IPS-15b (cell line): ENCODE results near the gene CDCA7.
"Not testable (repeated sequence)": the region's sequence is repeated elsewhere in the genome, so short reads cannot be mapped to it uniquely, and the experiment has no call there.

Experiments
- H3K27me3 ChIP-seq: one replicate; pipeline ENCODE4 v1.6.1; 2013; ENCODE audit warnings: low read length; ENCODE audit not compliant: control insufficient read depth, insufficient read depth
- H3K36me3 ChIP-seq: one replicate; pipeline ENCODE4 v1.6.1; 2013; ENCODE audit warnings: low read length; ENCODE audit not compliant: control insufficient read depth, insufficient read depth
- H3K4me1 ChIP-seq: one replicate; pipeline ENCODE4 v1.6.1; 2013; ENCODE audit warnings: mild to moderate bottlenecking, low read length; ENCODE audit not compliant: control insufficient read depth, insufficient read depth
- H3K4me3 ChIP-seq: one replicate; pipeline ENCODE4 v1.5.1; 2013; ENCODE audit warnings: low read depth, low read length
- H3K9ac ChIP-seq: one replicate; pipeline ENCODE4 v1.6.1; 2013; ENCODE audit warnings: low read depth, mild to moderate bottlenecking, low read length
- H3K9me3 ChIP-seq: one replicate; pipeline ENCODE4 v1.6.1; 2013; ENCODE audit warnings: mild to moderate bottlenecking, low read length; ENCODE audit not compliant: control insufficient read depth, insufficient read depth

Gene CDCA7

GRCh38 chr2:173370198-173370597, 15.5 kb downstream of the CDCA7 start:
- Histone ChIP-seq H3K27me3 (no peaks in the 10 kb centered on the region), H3K36me3 (peaks cover 18% of the 10 kb centered on the region), H3K9me3 (no peaks in the 10 kb centered on the region), H3K4me1 (no peaks in the 10 kb centered on the region), H3K4me3 (no peak overlapping the region), H3K9ac (no peak overlapping the region)

- Histone ChIP-seq H3K4me3 (no peak overlapping the region), H3K4me1 (no peaks in the 10 kb centered on the region), H3K9me3 (no peaks in the 10 kb centered on the region), H3K27me3 (no peaks in the 10 kb centered on the region), H3K9ac (no peak overlapping the region), H3K36me3 (peaks cover 15% of the 10 kb centered on the region)
Observed at GRCh38 chr2:173371023-173371422, 16.4 kb downstream of the CDCA7 start.

- Histone ChIP-seq H3K9me3 (no peaks in the 10 kb centered on the region), H3K4me1 (no peaks in the 10 kb centered on the region), H3K27me3 (no peaks in the 10 kb centered on the region), H3K4me3 (no peak overlapping the region), H3K9ac (no peak overlapping the region), H3K36me3 (peaks cover 3% of the 10 kb centered on the region)
Observed at GRCh38 chr2:173373290-173373689, 18.6 kb downstream of the CDCA7 start.

DNA sequence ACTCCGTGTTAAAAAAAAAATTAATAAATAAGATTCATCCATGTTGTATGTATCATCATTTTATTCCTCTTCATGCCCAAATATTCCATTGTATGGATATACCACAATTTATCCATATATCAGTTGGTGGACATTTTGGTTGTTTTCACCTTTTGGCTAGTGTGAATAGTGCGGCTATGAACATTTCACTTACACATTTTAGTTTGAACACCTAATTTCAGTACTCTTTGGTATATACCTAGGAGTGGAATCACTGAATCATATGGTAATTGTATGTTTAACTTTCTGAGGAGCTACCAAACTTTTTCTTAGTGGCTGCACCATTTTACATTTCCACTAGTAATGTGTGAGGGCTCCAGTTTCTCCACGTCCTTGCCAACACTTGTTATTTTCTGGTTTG, 20.0 kb downstream of the CDCA7 start:
- H3K27me3 ChIP-seq: no peaks in the 10 kb centered on the region
- no peaks in the 10 kb centered on the region for H3K9me3 ChIP-seq
- no peaks in the 10 kb centered on the region for H3K4me1 ChIP-seq
- no peak overlapping the region for H3K4me3 ChIP-seq
- H3K36me3 ChIP-seq: peaks cover 3% of the 10 kb centered on the region
- H3K9ac ChIP-seq: no peak overlapping the region

GRCh38 chr2:173385534-173385933, 30.9 kb downstream of the CDCA7 start:
- H3K36me3 ChIP-seq, H3K27me3 ChIP-seq, H3K9ac ChIP-seq, H3K9me3 ChIP-seq, H3K4me1 ChIP-seq, H3K4me3 ChIP-seq: not testable (repeated sequence)

- Histone ChIP-seq H3K4me3 (no peak overlapping the region), H3K36me3 (no peaks in the 10 kb centered on the region), H3K4me1 (no peaks in the 10 kb centered on the region), H3K9me3 (no peaks in the 10 kb centered on the region), H3K9ac (no peak overlapping the region), H3K27me3 (no peaks in the 10 kb centered on the region)
Observed at GRCh38 chr2:173386021-173386737, 31.5 kb downstream of the CDCA7 start.

- Histone ChIP-seq H3K4me1 (no peaks in the 10 kb centered on the region), H3K4me3 (no peak overlapping the region), H3K36me3 (no peaks in the 10 kb centered on the region), H3K9me3 (no peaks in the 10 kb centered on the region), H3K27me3 (no peaks in the 10 kb centered on the region), H3K9ac (no peak overlapping the region)
Observed at GRCh38 chr2:173386738-173387065, 32.0 kb downstream of the CDCA7 start.

DNA sequence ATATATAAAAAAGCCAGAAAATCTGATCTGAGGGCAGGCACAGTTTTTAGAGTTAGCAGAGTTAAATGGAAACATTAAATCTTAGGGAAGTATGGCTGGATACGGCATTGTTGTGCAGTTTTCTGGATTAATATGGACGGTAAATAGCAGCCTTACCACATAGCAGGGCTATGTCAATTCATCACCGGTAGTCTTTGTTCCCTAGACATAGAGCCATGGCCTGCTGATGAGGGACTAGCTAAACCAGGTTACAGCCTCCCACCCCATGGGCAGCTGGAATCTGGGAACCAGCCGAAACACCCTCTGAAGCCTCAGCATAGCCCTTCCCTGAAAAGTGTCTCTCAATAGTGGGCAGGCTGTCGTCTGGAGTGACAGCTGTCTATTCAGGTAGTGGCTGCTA, 32.4 kb downstream of the CDCA7 start:
- Histone ChIP-seq H3K4me3 (no peak overlapping the region), H3K27me3 (no peaks in the 10 kb centered on the region), H3K9me3 (no peaks in the 10 kb centered on the region), H3K4me1 (no peaks in the 10 kb centered on the region), H3K36me3 (no peaks in the 10 kb centered on the region), H3K9ac (no peak overlapping the region)

- no peaks in the 10 kb centered on the region for H3K27me3 ChIP-seq
- H3K4me1 ChIP-seq: no peaks in the 10 kb centered on the region
- no peaks in the 10 kb centered on the region for H3K9me3 ChIP-seq
- H3K36me3 ChIP-seq: no peaks in the 10 kb centered on the region
- H3K9ac ChIP-seq: no peak overlapping the region
- H3K4me3 ChIP-seq: no peak overlapping the region
Observed at GRCh38 chr2:173387660-173388059, 33.0 kb downstream of the CDCA7 start.

- no peak overlapping the region for H3K4me3 ChIP-seq
- no peaks in the 10 kb centered on the region for H3K4me1 ChIP-seq
Observed at GRCh38 chr2:173388795-173389194, 34.1 kb downstream of the CDCA7 start.

DNA sequence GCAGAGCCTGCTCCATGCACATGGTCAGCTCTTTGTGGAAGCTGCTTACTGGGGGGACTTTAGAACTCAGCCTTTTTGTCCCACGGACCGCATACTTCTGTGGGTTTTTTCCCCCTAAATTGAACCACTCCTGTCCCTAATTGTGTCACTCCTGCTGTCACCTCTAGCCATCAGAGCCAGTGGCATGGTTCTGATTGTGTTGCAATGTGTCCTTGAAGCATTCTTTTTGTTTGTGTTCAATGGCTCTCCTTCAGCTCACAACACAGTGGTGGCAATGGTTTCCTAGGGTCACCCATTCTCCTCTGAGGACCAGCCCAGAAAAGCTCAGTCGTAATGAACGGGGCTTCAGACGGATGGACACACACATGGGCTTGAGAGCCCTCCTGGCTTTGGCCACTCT, 35.4 kb downstream of the CDCA7 start:
- Histone ChIP-seq H3K9ac (no peak overlapping the region), H3K27me3 (no peaks in the 10 kb centered on the region), H3K4me3 (no peak overlapping the region), H3K36me3 (no peaks in the 10 kb centered on the region), H3K9me3 (no peaks in the 10 kb centered on the region), H3K4me1 (peaks cover 10% of the 10 kb centered on the region)

More at GRCh38 chr2:173388795-173389194, 34.1 kb downstream of the CDCA7 start:
- Histone ChIP-seq H3K27me3 (no peaks in the 10 kb centered on the region), H3K9me3 (no peaks in the 10 kb centered on the region), H3K36me3 (no peaks in the 10 kb centered on the region), H3K9ac (no peak overlapping the region)

DNA sequence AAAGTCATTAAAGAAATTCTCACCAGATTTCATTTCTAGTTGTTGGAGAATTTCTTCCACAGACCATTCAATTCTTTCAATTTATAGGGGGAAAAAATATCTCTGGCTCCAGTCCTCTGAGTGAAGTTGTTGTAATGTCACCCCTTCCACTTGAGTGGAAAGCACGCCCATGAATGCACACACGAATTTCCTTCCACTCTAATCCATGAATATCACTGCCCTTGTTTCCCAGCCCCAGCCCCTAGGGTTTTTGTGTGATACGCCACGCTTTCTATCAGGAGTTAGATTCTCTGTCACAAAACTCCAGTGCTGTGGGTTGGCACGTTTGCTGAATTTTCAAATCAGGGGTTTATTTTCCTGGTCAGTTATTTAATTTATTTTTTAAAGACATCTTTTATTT, 38.1 kb downstream of the CDCA7 start:
- H3K27me3 ChIP-seq: no peaks in the 10 kb centered on the region
- H3K9me3 ChIP-seq: no peaks in the 10 kb centered on the region
- peaks cover 11% of the 10 kb centered on the region for H3K4me1 ChIP-seq
- H3K36me3 ChIP-seq: no peaks in the 10 kb centered on the region
- H3K4me3 ChIP-seq: no peak overlapping the region
- H3K9ac ChIP-seq: no peak overlapping the region
